NCI-H2196 treated with DMSO at 0.1 percent for 48 hours (cell line): ENCODE results near the gene OPCML.

Source experiments
- DNase-seq: peaks from one replicate; lab custom pipeline; 2025; ENCODE audit not compliant: unreplicated experiment; lab: John Stamatoyannopoulos, UW

The OPCML gene

DNA sequence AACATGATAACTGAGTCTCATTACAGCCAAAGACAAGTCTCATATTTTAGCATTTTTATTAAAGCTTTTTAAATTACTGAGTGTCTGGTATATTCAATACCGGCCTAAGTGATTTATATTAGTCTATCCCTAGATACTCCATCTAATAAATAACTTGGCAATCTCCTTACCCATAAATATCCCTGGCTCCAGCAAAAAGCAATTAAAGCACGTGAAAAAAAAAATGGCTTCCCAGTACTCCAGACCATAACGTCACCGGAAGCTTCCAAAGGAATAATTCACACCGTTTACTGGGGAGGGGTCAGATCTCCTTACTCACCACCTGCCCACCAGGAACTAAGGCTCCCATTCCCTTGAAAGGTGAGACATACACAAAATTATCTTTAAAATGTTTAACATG is 988.3 kb downstream of the OPCML start:
- DNase-seq: no peak

DNA sequence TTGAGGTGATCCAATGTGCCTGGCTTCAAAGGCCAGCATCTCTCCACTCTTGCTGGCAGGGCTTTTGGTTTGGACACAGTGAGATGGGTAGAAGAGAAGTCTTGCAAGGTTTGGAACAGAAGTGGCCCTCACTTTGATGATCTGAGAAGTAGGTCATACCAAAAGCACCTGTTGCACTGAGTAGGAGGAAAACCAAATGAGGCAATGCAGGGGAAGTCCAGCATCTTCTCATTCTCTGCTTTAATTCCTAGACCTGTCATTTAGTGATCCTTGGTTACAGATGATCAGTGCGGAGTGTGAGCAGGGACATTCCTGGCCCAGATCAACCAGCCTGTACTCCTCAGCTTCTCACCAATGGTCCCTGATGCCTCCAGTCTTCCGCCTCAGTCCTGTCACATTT is 990.5 kb downstream of the OPCML start:
- no peak for DNase-seq

DNA sequence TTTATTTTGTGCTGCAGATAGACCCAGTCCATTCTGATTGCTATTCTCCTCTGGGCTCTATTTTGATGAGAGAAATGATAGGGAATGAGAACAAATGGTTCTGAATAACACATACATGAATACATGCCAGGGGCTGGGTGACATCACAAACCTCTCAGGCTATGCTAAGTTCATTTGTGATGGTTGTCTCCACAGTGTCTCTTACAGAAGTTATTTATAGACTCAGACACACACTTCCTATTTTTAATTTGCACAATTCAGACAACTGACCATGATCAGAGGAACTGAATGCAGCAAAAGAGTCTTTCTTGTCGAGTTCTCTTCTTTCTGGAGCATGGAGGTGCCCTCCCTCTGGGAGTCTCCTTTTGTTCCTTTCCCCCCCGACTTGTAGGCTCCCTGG is 991.7 kb downstream of the OPCML start:
- DNase-seq: no peak

DNA sequence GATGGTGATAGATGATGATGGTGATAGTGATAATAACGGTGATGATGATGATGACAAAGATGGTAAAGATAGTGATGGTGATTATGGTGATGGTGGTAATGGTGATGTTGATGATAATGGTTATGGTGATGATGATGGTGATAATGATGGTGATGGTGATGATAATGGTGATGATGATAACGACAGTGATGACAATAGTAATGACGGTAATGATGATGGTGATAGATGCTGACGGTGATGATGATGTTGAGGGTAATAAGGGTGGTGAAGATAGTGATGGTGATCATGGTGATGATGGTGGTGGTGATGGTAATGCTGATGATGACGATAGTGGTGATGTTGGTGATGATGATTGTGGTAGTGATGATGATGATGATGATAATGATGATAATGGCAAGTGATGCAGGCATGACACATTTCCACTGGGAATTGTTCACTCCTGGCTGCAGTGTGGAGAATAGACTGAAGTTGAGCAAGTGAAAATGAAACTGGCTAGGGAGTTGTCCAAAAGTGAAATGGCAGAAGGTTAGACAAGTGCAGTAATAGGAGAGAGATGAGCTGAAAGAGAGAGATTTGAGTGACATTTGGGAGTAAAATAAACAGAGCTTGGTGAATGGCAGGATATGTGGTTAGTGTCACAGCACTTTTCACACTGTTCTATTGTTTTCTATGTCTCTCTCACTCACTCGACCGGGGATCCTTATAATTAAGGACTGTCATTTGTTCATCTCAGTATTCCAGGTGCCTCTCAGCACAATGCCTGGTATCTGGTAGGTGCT is 992.5 kb downstream of the OPCML start:
- DNase-seq: no peak

DNA sequence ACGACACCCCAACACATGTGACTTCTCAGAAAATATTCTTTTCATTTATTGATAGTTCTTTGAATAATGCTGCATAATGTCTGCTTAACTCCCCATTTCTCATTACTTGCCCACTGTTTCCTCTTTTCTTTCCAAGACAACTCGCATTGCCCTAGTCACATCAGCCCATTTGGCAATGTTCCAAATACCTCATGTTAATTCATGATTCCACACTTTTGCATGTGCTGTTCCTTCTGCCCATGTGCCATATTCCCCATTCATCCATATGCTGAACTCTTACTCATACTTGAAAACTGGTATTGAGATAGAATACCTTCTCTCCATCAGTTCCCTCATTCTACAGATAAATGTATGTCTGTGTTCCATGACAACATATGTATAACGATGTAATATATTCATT is 993.7 kb downstream of the OPCML start:
- no peak for DNase-seq

DNA sequence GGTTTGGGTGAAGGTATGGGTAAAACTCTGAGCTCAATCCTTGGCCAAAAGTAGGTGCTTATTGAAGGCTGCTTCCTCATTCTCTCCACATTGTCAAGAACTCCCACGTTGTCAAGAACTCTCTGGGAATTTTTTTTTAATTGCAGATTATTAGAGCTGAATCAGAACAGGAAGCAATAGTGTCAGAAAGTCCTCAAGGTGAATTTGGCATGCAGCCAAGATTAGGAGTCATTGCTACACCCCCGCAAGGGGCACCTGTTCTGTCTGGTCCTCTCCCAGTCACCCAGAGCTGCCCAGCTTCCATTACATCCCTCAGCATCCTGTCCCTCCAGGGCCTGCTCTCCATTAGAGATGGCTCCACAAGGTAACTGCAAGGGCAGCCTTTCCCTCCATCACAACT is 996.5 kb downstream of the OPCML start:
- DNase-seq: no peak

DNA sequence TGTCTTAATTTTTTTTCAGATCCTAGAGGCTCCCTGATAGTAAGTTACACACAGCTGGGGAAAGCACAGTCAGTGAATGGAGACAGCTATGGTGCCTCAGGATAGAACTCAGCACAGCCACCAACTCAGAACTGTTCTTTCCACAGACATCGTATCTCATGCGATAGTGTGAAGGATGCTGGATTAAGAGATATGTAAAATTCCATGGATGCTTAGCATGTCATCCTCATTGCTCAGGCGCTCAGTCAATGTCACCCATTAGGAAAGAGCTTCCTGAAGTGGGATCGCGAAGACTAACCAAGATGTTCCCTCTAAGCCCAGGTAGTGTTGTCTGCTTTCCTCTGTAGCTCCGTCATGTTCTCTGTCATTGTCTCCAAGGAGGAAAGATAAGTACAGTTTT is 1000.4 kb downstream of the OPCML start:
- no peak for DNase-seq

DNA sequence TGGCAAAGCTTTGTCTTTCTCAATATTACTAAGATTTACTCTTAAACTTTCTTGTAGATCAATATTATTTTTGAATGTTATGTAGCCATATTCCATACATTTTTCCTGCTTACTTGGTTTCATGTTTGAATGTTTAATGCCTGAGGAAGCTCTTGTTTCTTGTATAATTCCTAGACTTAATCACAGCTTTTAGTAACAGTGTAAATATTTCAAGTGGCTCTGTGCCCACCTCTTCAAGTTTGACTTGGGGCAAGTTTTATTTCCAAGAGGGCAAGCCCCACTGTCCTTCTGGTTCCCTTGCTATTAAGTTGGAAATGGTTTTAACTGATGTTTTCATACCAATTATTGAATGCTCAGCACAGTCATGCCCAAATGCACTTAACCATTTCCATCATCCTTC is 1004.1 kb downstream of the OPCML start:
- DNase-seq: no peak

DNA sequence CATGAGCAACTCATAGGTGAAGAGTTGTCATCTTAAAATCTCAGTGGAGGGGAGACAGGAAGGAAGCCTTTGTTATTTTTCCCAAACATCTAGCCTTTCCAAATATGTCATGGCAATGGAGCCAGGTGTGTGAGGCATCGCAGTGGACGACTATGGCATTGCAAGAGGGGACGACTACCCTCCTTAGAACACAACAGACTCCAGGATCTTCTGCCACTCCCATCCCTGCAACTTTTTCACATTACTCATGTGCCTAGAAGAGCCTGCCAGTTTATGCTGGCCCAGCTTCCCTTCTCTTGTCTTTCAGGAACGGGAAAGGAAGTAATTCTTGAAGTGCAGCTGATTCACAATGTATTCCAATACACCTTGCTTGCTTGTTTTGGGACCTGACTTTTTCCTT is 1008.4 kb downstream of the OPCML start:
- DNase-seq: no peak

DNA sequence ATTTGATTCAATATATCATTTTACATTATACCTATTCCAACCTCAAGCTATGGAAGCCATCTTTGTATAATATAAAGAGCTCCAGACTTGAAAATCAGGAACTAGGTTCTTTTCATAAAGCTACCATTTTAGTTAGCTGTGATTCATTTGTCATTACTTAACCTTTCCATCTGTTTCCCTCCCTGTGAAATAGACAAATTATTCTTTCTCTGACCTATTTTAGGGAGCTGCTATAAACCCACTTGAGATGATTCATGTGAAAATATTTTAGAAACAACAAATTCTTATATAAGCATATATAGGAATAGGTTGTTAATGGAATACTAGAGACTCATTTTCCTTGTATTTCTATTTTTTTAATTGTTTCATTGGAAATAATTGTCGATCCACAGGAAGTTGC is 1012.1 kb downstream of the OPCML start:
- DNase-seq: no peak

DNA sequence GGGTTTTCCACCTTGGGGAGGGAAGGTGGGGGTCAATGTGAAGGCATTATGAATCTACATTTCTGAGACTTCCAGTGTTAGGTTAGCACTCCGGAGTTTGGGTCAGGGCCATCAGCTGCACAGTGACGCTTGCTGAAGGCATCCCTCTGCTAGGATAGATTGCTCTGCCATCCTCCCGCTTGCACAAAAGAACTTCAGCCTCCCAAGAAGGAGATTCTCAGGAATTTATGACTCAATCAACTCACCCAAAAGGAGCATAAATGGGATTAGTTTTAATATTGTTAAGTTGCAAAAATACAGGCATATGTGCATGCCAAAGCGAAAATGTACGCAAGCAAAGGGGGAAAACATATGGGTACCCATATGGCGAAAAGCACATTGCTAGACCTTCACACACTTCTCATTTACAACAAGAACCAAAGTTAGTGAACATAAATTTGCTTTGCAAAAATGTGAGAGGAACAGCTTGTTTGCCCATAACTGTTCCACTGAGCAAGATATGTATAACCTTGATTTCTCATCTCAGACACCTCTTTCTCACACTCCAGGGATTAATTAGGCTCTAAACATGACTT is 1013.0 kb downstream of the OPCML start:
- DNase-seq: no peak

DNA sequence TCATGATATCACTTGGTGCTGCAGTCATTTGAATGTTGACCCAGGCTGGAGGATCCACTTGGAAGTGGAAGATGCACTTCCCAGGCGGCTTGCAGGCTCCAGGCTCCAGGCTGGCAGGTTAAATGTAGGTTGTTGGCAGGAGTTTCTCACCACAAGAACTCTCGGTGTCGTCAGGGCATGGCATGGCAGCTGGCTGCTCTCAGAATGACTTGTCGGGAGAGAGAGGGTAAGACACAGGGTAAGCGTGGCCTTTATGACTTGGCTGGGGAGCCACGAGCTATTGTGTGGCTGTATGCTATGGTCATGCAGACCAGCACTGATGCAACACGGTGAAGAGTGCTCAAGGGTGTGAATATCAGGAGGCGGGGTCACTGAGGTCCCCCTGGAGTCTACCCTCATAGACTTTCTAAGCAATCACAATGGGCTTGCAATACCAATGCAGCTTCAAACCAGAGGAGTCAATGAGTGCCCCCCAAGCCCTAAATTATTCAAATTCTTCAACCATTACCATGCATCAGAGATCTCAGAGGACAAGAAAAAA is 1027.7 kb downstream of the OPCML start:
- no peak for DNase-seq

DNA sequence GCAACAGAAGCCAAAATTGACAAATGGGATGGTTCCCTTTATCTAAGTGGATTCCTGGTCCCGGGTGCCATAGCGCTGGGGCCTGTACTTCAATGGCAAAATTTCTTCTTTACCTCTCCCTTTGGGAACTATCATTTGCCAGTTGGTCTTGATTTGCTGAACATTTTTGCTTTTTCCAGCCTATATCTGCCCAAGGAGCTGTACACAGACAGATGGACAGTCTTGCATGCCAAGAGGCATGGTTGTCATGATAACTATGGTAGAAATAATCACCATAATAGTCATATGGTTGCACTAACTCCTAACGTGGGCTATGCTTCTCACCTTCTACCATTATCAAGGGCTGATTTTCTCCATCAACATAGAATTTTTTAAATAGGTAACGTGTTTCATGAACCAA is 1030.9 kb downstream of the OPCML start:
- no peak for DNase-seq

DNA sequence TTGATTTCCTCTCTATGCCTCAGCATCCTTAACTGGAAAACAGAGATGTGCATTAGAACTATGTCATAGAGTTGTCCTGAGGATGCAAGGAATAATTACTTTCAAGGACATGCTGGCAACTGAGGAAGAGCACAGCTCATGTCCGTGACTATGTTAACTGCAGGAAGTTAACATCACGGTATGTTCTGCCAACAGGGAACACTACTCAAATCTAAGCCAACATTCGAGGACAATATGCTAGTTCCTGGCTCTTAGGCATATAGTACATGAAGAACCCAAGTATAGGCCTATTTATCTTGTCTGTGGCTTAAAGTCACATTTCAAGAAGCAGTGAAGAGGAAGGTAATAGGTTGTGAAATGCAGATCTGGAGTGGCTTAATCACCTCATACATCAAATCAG is 1032.6 kb downstream of the OPCML start:
- no peak for DNase-seq

DNA sequence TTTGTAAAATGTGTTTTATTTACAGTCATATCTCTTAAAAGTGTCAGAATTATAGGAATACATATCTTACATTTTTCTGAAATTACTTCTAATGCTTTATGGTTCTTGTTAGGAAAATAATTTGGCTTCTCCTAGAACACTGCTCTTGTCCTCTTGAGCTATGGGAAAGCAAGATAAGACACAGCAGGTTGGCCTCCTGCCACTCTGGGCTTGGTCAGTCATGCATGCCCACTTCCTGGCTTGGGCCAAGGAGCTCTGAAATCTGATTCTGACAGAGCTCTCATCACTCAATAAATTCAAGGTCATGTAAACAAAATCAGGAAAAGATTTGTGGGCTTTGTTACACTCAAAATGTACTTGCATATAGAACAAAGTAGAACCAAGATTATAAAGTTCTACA is 1036.0 kb downstream of the OPCML start:
- DNase-seq: no peak

DNA sequence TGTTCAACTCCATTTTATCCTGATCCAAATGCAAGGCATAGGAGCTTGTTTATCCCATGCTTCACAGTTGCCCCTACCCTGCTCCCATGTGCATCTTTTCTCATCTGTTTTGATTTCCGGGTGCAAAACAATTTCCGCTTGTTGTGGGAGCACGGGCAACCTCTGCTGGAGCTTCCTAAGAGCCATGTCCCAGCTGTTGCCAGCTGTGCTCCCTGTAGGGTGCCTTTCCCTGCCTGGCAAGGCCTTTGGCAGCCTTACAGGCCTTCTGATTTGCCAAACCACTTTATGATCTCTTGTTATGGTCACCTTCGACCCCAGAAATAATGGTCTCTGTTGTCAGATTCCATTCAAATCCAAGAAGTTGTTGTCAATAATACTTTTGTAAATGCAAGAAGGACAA is 1038.5 kb downstream of the OPCML start:
- DNase-seq: no peak

DNA sequence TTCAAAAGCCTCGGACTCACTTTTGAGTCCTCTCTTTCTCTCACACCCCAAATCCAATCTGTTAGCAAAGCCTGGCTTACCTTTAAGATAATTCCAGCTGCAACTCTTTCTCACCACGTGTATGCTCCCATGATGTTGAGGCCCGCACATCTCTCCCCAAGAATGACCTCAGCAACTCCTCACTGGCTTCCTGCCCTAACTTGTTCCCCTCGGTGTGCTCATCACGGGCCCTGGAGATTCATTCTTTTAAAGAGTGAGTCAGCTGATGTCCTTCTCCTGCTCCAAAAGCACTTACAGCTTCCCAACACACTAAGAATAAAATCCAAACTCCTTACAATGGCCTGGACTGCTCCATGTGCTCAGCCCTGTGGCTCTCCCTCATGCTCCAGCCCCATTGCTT is 1041.3 kb downstream of the OPCML start:
- DNase-seq: no peak

DNA sequence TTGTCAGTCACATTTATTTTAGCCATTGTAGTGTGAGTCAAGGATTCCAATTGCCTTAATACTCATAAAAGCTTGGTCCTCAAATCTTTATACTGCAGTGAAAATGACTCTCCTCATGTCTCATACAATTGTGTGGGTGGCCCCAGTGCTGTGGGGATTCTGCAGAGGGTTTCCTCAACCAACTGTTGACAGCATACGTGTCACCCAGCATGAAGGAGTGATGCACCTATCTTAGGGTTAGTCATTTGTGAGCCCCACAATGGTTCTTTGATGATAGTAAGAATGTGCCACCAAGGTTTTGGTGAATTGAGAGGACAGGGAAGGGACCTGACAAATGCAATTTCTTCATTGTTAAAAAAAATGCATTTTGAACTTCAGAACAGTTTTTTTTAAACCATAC is 1046.2 kb downstream of the OPCML start:
- no peak for DNase-seq

DNA sequence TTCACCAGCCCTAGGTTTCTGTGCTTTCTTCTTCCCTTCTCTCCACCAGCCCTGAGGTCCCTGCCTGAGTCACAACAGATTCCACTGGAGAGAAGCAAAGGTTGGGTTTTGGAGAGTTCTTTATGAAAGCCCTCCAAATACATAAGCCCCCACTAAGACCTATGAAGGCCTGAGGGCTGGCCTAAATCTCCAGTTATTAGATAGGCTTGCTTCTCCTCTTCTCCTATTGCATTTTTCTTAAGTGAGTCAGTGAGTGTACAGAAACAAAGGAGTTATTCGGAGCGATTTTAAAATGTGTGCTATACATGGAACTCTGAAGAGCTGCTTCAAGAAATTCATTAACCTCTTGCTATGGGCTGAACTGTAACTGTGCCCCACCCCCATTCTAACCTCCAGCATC is 1057.3 kb downstream of the OPCML start:
- no peak for DNase-seq

DNA sequence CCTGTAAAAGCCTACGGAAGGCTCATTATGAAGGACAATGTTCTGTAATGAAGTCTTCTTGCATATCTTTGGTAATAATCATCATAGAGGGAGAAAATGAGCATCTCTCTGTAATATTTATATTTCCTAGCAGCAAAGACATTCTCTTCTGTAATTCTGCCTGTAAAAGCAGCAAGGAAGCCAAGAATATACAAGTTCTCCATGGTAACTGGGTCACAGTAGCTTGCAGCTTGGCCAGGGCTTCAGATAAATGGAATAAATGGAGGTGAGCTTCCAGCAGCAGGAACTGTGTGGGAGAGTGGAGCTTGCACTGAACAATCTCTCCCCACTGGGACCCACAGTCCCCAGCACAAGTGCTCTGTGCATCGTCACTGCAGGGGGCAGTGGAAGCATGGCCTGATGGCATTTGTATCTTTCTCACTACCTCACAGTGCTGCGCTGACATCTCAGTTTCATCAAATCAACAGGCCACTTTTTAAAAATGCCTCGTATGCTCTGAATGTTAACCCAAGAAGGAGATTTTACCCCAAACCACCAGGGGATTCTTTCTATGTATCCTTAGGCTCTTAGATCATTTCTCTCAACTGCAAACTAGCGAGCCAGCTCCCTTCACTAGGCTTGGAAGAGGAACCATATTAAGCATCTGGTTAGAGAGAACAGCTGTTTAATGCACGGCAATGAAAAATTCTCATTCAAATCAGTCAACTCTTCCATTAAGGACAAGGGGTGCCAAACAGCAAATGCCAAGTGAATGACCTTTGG is 1059.7 kb downstream of the OPCML start:
- no peak for DNase-seq

DNA sequence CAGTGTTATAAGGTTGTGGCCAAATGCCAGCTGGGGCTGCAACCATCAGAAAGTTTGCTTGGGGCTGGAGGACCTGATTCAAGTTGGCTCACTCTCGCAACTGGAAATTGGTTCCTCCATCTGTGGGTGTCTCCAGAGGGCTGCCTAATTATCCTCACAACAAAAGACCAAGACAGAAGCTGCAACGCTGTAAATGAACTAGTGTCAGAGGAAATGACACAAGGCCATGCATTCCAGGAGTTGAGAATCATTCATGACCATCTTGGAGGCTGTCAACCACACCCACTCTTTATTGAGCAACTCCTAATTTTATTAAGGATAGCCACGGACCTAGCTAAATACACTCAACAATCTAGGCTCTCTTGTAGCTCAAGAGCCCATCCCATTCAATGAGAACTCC is 1060.8 kb downstream of the OPCML start:
- DNase-seq: no peak

DNA sequence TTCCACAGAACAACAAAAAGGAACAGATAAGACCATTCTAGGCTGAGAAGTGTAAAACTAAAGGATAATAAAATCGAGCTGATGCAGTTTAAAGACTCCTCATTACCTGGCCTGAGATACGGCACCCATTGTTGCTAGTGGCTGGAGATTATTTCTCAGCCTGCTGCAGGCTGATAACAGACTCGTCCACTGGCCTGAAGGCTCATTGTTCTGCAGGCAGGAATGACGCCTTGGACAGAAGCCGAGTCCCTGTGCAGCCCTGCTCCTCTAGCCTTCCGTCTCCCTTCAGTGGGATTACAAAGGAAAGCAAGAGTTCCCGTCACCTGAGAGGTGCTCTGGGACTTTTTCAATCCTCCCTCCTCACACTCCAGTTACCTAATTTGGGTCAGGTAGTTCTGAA is 1065.3 kb downstream of the OPCML start:
- no peak for DNase-seq
